GM21381 (cell line): ENCODE measurements around the gene IFI6.
A peak's percentile ranks its signal among the peaks of the same experiment; 100 is the strongest.
"Not testable (repeated sequence)": the region's sequence is repeated elsewhere in the genome, so short reads cannot be mapped to it uniquely, and the experiment has no call there.

ENCODE experiments used
- ATAC-seq: cut with Tn5 transposase; IDR thresholded peaks from one replicate; pipeline ENCODE4 v1.9.1; 2021; ENCODE audit warnings: mild to moderate bottlenecking, moderate library complexity; ENCODE audit not compliant: unreplicated experiment

Gene IFI6

GRCh38 chr1:27652111-27652864 is 19.7 kb downstream of the IFI6 start:
- ATAC-seq = no peak

GRCh38 chr1:27650539-27651175 is 21.3 kb downstream of the IFI6 start:
- no peak for ATAC-seq

GRCh38 chr1:27650171-27650538 is 21.8 kb downstream of the IFI6 start:
- no peak for ATAC-seq

DNA sequence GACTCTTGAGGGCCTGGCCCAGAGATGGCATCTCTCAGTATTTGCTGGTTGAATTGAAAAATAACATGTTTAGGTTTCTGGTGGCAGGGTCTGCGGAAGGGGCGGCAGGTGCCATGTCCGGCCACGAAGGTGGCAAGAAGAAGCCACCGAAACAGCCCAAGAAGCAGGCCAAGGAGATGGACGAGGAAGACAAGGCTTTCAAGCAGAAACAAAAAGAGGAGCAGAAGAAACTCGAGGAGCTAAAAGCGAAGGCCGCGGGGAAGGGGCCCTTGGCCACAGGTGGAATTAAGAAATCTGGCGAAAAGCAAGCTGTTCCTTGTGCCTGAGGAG is 22.7 kb downstream of the IFI6 start:
- no peak for ATAC-seq

- no peak for ATAC-seq
These were observed 23.2 kb downstream of the IFI6 start for GRCh38 chr1:27648602-27649305.

DNA sequence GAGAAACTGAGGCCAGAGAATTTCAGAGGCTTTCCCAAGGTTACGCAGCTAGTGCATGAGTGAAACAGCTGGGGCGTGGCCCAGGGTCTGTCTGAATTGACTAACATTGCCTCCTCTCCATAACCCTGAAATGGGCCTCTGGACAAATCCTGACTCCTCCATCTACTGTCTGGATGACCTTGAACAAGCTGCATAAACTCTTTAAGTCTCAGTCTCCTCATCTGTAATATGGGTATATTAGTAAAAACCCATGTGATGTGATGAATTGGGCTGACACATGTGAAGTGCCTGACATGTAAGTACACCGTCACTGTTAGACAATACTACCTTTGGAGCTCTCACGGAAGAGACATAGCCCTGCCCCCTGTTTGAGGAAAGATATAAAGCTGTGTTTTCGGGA is 24.7 kb downstream of the IFI6 start:
- ATAC-seq = no peak

DNA sequence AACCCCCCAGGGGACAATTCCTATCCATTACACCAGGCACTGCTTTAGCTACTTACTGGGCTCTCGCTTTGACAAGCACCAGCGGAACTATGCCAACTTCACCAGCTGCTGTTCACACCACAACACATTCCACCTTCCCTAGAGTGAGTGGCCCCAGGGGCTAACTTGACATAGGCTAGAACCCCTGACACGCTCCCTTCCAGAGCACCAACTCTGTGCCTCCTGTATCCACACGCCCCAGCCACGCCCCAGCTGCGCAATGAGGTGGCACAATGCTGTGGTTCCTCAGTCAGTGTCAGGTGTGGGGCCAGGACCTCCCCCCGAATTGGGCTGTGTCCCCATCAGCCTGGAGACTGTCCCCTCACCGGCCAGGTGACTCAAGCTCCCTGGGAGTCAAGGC is 25.3 kb downstream of the IFI6 start:
- no peak for ATAC-seq

GRCh38 chr1:27645071-27645415 is 26.9 kb downstream of the IFI6 start:
- ATAC-seq = no peak

DNA sequence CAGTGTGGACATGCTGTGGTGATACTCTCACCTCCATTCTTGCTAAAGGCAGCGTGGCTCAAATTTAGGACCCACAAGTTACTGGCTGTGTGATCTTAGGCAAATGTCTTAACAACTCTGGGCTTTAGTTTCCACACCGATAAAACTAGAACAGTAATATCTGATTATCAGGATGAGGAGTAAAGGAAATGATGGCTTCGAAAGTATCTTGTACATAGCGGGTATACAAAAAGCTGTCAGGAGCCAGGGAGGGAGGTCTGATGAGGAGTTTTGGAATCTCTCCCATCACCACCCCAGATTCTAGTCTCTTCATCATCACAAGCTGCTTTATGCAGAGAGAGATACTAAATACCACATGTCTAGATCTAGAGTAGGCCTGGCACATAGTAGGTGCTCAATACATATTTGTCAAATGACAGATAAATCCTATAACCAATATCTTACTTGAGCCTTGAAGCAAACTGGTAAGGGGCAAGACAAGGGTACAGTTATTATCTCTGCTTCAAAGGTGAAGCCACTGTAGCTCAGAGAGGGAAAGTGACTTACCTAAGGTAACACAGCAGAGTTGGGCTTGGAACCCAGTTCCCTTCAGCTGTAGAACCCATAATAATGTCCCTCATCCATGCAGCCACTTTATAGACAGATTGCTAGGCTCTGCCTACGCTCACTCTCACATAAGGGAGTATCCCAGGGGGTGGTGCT is 27.5 kb downstream of the IFI6 start:
- no peak for ATAC-seq

- ATAC-seq = no peak
These were observed 28.2 kb downstream of the IFI6 start for GRCh38 chr1:27643600-27644368.

GRCh38 chr1:27640514-27640913 is 31.5 kb downstream of the IFI6 start:
- not testable (repeated sequence) for ATAC-seq

DNA sequence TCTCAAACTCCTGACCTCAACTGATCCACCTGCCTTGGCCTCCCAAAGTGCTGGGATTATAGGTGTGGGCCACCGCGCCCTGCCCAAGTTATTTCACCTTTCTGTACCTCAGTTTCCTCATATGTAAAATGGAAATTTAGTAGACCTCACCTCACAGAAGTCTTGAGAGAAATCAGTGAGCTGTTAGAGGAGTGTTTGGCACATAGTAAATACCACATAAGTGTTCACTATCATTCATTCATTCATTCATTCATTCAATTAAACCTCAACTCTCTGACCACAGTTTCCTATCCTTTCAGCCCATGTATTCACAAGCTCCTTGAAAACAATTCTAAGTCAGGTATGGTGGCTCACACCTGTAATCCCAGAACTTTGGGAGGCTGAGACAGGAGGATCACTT is 33.2 kb downstream of the IFI6 start:
- no peak for ATAC-seq

DNA sequence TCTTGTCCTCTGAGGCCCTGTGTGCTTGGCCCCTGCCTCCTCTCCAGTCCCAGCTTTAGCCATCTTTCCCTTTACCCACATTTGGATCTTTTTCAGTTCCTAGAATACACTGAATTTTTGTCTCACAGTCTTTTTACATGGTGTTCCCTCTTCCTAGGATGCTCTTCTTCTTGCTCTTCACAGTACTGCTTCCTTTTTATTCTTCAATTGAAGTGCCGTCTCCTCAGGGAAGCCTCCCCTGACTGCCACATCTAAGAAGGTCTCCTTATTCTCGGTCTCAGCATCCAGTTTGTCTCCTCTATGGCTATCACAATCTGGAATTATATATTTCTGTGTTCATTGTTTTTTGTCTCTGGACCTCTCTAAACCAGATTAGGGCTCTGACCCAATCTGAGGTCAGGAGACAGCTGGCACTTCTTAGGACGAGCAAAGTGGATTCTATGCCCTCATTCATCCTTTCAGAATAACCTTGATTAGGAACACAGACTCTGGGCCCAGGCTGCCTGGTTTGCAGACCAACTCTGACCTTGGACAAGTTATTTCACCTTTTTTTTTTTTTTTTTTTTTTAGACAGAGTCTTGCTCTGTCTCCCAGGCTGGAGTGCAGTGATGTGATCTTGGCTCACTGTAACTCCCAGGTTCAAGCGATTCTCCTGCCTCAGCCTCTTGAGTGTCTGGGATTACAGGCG is 33.8 kb downstream of the IFI6 start:
- ATAC-seq = no peak

DNA sequence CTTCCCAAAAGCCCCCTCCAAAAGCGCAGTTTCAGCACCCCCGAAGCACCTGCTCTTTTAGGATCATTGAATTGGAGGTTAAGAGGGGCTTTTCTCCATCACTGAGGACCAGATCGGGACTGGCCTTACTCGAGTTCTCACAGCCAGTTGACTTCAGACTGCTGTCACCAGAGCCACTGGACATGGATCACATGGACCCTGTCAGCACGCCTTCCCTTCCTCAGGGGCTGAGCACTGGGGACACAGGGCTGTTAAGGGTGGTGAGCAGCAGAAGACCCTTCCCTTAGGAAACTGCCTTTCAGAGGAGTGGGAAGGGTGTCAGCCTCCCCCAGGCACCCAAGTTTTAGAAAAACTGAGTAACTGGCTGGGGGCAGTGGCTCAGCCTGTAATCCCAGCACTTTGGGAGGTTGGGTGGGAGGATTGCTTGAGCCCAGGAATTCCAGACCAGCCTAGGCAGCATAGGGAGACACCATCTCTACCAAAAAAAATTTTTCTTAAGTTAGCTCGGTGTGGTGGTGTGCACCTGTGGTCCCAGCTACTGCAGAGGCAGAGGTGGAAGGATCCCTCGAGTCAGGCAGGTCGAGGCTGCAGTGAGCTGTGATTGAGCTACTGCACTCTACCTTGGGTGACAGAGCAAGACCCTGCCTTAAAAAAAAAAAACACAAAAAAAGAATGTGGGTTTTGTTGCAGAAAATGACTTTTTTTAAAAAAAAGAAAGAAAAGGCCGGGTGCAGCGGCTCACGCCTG is 36.4 kb downstream of the IFI6 start:
- ATAC-seq = no peak

GRCh38 chr1:27634985-27635367 is 37.0 kb downstream of the IFI6 start, which contains the start of gene FGR:
FGR (minus strand) TSS chr1:27635185; CDS start chr1:27623916, 11,269 bp downstream.
- ATAC-seq = no peak

DNA sequence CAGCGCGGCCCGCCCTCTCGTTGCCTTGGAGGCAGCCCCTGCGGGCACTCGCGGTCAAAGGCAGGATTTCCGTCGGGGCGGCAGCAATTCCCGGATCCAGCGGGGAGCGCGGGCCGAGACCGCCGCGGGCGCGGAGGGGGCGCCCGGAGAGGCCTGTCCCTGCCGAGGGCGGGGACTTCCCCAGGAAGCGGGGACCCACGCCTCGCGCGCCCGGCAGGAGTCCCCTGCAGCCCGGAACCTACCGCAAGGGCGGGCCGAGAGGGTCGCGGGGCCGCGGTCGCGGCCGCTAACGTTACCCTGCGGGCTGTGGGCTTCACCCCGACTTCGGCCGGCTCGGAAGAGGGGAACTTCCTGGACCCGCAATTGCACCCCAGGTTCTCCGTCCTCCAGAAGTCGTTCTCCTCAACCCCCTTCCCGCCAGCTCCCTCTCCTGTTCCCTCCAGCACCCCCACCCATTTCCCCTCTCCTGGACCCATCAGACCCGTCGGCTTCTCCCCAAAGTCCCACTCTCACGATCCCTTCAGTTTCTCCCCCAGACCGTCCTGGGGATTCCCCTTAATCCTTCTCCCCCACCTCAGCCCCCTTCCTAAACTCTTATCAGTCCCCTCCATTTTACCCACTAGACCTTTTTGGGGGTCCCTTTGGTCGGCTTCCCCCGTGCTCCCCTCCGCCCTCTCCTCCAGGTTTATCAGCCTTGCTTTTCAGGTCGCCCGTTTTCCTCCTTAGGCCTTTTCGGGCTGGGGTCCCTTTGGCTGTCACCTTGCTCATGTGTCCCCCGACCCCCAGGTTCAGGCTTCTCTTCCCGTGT is 37.6 kb downstream of the IFI6 start:
- ATAC-seq = no peak

- no peak for ATAC-seq
These were observed 38.3 kb downstream of the IFI6 start for GRCh38 chr1:27633640-27634176.

DNA sequence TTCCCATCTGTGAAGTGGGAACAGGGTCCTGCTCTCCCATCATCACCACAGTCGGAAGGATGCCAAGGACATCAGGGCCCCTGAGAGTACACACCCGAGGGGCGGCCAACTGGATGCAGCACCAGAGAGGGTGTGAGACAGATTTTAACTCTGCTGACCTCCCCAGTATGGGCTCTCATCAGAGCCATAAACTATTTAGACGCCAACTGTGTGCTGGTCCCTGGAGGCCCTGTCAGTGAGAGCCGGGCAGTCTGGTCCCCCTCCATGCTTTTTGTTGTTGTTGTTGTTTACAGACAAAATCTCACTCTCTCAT is 38.7 kb downstream of the IFI6 start:
- peak; percentile 1 for ATAC-seq
